Panc1 (cell line): ENCODE measurements around the gene KANK2.

ENCODE experiments used
- POLR2AphosphoS5 ChIP-seq: IDR thresholded peaks from 2 replicates; pipeline ENCODE4 v1.6.1; 2012; ENCODE audit warnings: mild to moderate bottlenecking, low read depth, low read length, moderate library complexity
- SIN3A ChIP-seq: IDR thresholded peaks from 2 replicates; pipeline ENCODE4 v1.6.1; 2012; ENCODE audit warnings: low read depth, mild to moderate bottlenecking, low read length, moderate library complexity, borderline replicate concordance; ENCODE audit not compliant: insufficient read depth
- TF ChIP-seq, protein P1 (sequence below): fragments of 450-650 bp; IDR thresholded peaks from 2 replicates; pipeline ENCODE4 v1.5.1; 2017; ENCODE audit warnings: mild to moderate bottlenecking

DNA sequence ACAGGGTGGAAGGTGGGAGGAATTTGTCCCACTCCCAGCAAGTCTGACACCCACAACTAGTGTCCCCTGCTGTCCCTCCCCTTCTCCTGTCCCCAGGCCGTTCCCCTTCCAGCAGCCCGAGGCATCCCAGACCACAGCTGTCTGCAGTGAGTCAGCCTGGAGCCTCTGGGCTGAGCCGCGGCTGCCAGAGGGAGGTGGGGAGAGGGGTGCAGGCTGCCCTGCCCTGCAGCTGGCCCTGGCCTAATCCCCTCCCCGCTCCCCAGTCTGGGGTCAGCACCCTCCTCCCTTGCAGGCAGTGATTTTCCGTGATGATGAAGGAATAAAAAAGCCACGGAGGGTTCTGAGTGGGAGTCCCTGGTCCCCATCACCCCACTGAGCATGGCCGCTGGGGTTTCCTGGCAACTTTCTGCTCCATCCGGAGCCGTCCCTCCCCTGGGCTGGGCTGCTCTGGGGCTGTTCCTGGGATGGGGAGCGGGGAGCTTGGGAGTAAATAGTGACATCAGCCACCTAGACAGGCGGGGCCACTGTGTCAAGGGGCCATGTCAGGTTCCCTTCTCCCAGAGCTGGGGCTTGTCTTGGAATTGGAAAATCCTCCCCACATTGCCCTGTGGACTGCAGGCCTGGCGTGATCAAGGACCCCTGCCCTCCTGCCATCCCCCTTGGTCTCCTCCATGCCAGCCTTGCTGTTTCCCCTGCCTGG lies 58.6 kb downstream of the KANK2 start:
- TF ChIP-seq, protein P1, sequence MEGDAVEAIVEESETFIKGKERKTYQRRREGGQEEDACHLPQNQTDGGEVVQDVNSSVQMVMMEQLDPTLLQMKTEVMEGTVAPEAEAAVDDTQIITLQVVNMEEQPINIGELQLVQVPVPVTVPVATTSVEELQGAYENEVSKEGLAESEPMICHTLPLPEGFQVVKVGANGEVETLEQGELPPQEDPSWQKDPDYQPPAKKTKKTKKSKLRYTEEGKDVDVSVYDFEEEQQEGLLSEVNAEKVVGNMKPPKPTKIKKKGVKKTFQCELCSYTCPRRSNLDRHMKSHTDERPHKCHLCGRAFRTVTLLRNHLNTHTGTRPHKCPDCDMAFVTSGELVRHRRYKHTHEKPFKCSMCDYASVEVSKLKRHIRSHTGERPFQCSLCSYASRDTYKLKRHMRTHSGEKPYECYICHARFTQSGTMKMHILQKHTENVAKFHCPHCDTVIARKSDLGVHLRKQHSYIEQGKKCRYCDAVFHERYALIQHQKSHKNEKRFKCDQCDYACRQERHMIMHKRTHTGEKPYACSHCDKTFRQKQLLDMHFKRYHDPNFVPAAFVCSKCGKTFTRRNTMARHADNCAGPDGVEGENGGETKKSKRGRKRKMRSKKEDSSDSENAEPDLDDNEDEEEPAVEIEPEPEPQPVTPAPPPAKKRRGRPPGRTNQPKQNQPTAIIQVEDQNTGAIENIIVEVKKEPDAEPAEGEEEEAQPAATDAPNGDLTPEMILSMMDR, result no peak
- no peak for TF ChIP-seq SIN3A
- peak; percentile 71 for TF ChIP-seq POLR2AphosphoS5
